ENCODE measurements around the gene SLCO3A1.

The SLCO3A1 gene

DNA sequence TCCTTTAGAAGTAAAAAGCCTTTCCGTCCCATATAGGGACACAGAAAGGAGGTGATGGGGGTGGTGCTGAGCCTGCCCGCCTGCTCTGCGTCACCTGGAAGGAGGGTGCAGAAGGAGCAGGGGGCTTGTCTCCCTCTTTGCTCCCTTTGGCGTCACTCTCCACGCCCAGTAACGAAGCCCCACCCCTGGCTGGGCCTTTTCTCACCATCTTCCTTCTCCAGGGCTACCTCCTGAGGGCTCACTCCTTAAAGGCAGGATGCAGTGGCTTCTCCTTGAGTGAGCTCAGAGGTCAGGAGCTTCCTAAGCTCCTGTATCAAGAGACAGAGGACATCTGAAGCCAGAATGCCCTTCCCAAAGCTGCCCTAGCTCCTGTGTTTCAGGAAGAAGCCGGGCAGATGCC, 31.5 kb downstream of the SLCO3A1 start:
- no peak for DNase-seq

DNA sequence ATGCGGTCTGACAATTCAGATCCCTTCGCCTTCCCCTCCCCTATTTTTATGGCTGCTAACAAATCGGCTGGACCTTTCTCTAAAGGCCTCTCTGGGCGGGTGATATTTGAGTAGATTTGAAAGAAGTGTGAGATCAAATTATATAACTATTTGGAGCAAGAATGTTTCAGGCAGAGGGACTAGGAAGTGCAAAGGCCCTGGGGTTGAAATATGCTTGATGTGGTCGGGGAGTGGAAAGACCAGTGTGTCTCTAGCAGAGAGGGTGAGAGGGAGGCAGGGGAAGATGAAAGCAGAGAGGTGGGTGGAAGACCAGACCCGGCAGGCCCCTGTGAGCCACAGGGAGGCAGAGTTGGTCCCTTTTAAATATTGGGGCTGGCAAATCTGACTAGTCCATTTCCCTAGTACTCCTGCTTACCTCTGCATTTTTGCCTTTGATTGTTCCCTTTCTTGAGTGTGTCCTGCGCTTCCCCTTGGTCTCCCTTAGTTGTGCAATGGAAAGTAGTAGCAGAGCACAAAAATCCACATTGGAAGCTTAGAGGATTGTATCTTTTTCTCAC, 32.3 kb downstream of the SLCO3A1 start:
- DNase-seq = no peak

DNA sequence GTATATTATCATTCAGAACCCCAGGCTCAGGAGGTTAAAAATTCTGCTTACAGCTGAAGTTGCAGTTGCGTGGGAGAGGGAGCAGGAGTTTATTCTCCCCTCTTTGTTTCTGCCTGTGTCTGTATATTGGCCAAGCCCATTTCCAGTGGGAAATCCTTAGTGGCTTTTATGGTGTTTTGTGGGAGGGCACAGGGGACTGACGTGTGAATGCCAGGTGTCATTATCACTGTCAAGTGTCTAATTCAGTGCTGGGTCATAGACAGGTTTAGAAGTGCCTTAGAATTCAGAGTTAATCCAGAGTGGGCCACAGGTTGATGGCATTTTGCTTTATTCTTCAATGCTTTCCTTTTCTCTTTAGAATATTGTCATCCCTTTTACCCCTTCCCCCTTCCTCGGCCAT, 33.4 kb downstream of the SLCO3A1 start:
- DNase-seq = no peak

DNA sequence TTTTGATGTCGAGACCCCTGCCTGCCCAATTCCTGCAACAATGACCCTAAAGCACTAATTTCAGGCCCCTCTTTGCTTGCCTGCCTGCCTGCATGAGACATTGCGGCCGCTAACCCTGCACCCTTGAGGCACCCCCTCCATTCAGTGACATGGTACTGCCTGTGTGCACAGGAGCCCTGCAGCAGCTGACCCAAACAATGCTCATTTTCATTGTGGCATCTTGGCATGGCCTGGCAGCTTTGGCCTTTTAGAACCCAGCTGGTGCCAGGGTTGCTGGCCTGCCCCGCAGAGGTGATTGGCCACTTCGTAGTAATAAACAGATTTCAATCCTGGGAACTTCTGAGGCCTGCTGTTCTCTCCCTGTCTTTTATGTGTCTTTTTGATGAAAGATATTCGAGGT, 33.8 kb downstream of the SLCO3A1 start:
- no peak for DNase-seq

DNA sequence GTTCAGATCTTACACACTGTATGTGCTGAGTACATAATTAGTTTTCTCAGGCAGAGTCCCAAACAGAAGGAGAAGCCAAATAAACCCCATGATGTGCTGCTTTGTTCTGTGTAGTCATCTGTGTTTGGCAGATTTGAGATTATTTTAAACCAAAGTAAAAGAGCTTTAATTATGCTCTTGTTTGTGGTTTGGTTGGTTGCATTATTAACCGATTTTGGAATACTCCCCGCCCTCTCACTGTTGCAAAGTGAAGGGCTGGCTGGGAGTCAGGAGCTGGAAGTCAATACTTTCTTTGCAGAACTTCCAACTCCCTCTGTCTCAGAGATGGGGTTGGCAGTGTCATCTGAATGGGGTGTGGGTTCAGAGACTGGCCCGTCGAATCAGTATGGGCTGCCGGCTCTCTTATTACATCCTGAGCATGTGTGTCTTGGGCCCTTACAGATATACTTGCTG, 34.4 kb downstream of the SLCO3A1 start:
- no peak for DNase-seq

DNA sequence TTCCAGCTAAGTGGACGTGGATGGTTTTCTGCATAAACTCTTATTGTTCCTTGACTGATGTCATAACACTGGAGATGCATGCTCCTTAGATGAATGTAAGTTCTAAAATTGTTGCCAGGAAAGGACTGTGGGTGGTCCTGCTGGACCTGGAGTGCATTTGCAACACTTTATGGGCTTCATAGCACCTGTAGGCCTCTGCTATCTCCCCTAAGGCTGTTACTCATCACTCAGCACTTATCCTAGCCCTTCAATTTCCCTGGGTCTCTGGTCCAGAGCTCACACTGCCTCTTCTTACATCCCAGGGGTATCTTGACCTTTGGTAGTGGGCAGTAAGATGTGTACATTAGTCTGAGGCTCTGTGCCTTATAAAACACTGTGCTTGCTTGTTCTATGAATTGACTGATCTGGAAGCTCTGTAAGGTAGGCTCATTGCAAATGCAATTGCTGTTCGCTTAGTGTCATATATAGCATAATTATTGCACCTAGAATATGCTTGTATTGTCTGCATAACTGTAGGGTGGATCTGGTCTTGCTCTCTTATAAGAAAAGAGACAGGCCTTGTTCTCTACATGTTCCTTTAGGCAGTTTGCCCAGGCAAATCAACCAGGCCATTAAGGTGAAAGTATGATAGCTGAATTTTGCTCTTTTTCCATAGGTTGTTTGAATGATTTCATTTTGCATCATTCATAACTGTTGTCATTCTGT, 35.8 kb downstream of the SLCO3A1 start:
- no peak for DNase-seq

DNA sequence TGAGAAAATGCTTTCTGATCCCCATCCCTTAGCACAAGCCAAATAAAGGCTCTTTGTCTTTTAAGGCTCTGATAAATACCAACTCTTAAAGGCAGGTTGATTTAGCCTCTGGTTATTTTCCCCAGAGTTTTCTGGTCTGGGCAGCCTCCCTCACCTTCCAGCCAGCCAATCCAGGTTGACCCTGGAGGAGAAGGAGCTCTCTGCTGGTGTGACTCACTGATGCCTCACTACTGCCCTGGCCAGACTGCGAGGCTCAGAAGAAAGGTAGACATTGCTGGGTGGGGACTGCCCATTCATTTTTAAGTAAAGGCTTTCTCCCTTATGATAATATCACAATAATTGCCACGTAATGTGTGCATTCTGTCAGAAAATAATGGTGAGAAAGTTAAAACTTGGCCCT, 37.1 kb downstream of the SLCO3A1 start:
- DNase-seq = no peak

DNA sequence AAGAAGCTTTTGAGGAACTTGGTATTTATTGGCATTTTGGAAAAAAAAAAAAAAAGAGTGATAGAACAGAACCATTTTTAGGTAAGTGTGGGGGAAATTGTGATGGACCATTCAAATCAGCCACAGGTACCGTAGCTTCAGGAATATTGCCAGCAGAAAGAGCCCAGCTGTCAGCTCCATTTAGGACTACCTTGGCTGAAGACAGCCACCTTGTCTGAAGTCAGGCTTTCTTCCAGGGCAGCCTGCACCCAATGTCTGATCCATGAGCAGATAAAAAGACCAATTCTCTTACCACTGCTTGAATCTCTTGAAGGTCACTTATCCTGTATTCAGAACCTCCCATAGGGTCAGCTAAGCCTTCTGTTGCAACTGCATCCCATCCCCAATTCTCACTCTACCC, 37.6 kb downstream of the SLCO3A1 start:
- no peak for DNase-seq

DNA sequence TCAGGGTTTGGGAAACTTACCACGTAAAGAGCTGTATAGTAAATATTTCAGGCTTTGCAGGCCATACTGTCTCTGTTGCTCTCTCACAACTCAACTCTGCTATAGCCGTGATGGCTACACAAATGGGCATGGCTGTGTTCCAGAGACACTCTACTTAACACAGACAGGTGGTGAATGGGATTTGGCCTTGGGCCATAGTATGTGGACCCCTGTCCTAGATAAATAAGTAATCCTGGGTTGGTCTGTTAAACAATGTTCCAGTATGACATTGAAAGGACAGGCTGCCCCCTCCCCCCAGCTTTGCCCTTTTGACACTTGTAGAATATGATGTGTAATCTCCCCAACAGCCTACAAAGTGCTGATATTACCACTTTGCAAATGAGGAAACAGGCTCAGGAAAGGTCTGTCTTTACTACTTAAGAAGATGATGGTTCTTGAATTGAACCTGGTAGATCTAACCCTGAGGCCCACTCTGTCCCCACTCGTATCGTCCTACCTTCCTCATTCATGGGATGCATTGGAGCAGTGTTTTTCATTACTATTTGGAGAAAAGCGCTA, 38.4 kb downstream of the SLCO3A1 start:
- DNase-seq = no peak

DNA sequence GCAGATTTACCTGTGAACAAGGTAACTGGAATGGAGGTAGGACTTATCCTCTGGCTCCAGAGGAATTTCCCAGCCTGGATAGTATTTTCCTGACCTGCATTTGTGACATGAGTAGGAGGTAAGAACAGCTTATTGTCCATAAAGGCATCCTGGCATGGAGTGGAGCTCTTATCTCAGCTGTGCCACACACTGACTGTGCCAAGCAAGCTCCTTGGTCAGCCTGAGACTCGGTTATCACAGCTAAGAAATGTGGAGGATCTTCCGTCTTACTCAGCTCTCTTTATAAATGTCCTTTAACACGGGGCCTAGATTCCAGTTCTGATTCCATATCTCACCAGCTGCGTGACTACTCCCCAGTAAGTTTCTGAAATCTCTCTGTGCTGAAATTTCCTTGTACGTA, 38.9 kb downstream of the SLCO3A1 start:
- no peak for DNase-seq

DNA sequence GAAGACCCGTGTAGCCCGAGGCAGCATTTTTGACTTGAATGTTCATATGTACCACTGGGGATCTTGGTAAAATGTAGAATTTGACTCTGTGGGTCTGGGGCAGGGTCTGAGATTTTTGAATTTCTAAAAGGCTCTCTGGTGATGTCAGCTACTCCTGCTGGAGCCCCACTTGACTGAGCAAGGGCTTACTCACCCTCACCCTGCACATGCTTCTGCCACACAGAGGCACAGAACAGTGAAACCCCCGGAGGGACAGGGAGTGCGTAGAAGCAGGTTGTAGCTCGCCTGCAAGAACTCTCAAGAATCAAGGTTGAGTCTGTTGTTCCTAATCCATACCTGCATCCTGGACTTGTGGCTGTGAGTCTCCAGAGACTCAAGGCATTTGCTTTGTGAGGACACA, 41.1 kb downstream of the SLCO3A1 start:
- no peak for DNase-seq

DNA sequence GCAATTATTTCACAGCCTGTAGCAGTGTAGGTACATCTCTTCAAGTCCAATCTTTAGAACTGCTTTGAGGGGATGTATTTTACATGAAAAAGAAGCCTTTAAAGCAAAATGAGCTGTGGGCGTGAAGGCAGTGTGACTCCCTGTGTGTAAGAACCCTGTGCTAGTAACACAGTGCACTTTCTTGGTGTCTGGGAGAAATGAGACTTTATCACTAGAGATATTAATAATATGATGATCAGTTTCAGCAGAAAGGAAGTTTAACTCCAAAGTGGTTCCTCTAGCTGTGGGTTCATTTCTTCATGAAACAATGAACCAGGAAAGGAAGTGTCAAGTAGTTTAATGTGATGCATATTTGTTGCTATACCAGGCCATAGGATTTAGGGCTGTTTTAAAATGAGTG, 41.5 kb downstream of the SLCO3A1 start:
- no peak for DNase-seq

DNA sequence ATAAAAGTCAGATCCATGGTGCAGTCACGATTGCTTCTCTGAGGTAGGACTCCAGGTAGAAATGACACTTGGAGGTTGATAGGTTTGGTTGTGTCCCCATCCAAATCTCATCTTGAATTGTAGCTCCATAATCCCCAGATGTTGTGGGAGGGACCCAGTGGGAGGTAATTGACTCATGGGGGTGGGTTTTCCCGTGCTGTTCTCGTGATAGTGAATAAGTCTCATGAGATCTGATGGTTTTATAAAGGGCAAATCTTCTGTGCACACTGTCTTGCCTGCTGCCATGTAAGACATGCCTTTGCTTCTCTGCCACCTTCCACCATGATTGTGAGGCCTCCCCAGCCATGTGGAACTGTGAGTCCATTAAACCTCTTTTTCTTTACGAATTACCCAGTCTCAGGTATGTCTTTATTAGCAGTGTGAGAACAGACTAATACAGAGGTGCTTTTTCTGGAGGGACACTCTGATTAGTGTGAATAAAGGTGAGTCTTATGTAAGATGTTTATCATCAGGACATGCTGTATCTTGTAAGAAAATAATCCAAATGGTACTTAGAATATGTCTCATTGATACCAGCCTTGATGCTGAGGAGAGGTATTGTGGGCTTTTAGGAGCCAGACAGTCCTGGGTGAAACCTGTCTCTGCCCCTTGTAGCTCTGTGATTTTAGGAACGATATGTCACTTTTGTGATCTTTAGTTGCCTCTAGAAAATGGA, 43.0 kb downstream of the SLCO3A1 start:
- no peak for DNase-seq

DNA sequence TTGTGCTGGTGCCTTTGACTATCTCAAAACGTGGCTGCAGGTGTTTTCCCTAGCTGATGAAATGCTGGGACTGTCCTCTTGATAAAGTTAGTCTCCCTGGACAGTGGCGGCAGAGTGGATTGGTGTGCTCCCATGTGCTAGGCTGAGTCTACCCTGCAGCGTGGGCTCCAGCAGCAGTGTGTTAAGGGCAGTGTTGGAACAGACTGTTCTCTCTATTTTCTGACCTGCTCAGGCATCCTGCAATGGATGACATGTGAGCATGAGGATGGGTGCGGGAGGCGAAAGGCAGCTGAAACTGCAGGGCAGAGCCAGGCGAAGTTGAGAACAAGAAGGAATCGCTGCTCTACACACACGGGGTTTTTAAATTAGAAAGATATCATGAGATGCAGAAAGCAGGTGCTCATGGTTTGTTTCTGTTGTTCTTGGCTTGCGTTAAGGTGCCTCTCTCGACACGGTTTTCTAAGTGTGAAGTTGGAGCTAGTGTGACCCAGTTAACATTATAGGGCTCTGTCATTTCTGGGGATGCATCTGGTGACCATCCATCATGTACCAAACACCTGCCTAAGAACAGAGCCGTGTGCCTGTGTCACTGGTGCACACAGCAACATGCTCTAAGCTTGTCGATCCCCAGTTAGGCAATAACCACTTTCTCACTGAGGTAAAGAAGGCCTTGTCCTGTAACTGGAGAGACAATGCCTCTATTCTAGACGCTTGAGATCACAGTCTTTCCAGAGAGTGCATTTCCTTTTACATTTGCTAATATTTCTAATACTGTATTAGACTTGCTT, 44.3 kb downstream of the SLCO3A1 start:
- DNase-seq = no peak

DNA sequence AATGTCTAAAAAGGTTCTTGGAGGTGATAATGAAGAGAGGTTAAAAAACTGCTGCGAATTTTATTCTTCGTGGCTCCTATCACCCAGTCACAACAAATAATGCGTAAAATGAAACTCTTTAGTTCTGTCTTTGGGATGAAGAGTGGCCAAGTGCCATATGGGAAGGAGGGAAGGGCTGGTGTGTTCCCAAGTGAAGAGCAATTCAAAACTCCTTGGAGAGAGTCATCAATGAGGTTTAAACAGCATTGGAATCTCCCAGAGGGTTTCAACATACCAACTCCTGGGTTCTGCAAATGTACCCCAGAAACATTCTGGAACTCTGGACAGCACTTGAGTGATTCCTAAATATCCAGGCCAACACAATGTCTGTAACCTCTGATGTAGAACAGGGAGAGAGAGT, 45.3 kb downstream of the SLCO3A1 start:
- no peak for DNase-seq

DNA sequence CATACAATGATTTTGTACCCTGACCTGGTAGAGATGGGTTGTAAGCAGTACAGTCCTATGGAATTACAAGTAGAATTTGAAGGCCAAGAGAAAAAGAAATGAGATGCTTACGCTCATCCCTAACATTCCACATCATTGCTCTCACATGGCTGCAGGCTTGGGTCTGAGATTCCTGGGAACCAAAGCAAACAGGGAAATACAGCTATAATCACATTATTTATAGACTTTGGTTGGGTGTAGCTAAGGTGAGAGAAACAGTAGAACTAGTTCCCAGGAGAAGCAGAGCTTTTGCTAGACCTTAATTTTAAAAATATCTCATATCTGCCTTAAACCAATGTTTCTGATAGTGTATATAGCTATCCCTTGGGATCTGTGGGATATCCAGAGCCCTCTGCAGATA, 51.4 kb downstream of the SLCO3A1 start:
- DNase-seq = no peak

DNA sequence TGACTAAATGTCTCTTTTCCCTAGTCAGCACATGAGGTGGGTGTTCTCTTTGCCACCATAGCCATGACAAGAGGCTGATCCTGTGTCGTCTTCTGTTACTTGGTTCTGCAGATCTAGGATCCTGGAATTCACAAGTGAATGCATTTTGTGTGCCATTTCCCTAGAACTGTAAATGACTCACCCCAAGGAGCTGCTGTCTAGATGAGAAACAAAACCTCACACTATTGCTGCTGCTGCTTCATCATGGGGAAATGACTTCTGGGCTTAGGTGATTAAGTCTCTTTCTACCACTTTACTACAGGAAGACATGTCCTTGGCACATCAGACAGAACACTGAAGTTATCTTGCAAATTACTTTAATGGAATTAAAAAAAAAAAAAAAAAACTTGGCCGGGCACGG, 54.9 kb downstream of the SLCO3A1 start:
- DNase-seq = no peak

DNA sequence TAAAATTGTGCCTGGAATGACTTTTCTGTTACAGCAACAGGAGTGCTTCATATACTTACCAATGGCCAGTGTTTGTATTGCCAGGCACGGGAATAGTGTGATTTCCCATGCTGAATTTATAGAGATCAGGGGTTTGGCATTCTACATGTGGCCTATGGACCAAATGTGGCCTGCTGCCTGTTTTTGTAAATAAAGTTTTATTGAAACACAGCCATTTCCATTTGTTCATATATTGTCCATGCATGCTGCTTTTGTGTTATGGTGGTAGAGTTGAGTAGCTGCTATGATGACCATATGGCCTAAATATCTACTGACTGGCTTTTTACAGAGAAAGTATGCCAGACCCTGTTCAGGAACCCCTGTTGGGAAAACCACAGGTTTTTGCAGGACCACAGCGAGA, 55.6 kb downstream of the SLCO3A1 start:
- DNase-seq = no peak

DNA sequence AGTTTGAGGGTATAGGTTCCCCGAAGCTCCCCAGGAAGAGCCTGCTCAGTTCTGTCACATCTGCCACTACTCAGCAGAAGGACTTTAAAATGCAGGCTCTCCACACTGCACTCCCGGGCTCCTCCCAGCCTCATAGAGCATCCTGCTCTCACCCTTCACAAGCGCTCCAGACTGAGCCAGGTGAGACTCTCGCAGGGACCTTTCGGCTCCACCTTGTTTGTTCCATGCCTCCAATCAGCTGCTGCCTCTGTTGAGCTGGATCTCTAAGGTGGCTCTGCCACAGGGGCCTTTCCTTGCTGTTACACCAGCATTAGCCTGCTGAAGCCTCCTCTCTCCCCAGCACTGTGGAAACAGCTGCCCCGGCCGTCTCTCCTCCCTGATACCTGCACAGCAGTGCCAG, 56.1 kb downstream of the SLCO3A1 start:
- DNase-seq = no peak

DNA sequence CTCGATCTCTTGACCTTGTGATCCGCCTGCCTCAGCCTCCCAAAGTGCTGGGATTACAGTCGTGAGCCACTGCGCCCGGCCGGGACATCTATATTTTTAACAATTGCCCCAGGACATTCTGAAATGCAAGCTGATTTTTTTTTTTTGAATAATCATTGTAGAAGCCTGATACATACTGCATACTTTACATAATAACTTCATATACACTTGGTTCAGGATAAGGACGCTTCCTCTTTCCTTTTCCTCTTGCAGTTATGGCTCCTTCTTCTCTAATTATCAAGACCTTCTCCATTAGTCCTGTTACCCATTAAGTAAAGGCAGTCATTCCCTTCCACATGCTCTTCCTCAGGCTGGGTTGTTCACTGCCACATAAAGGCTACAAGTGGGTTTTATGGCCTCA, 58.3 kb downstream of the SLCO3A1 start:
- no peak for DNase-seq

DNA sequence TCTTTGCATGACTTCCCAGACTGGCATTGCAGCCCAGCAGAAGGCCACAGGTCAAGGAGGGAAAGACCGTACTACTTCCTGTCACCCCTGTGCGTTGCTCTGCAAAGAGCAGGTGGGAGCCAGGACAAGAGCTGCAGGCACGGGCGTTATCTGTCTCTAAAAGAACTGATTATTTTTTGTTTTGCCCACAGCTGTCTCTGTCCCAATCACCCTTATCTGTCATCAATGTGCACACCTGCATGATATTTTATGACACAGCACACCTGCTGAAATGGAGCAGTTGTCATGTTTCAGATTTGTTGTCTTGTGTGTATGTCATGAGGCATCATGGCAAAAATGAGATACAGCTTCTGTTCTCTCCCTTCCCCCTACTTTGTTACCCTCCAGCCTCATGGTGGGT, 58.8 kb downstream of the SLCO3A1 start:
- DNase-seq = no peak

DNA sequence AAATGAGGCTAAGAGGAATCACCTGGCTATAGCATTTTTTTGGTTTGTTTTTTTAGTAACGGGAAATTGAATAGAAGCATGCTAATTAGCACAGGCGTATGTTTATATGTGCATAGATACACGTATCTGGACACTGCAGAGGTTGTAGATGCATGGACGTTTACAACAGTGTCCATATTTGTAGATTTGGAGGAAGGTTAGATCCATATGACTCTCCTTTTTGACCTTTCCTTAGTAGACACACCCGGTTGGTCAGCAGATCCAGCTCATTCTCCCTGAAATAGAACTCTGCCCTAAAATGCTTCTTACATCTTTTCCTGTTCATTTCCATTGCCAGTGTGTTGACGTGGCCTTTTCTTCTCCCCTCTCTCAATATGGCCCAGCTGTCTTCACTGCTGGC, 60.1 kb downstream of the SLCO3A1 start:
- DNase-seq = no peak

DNA sequence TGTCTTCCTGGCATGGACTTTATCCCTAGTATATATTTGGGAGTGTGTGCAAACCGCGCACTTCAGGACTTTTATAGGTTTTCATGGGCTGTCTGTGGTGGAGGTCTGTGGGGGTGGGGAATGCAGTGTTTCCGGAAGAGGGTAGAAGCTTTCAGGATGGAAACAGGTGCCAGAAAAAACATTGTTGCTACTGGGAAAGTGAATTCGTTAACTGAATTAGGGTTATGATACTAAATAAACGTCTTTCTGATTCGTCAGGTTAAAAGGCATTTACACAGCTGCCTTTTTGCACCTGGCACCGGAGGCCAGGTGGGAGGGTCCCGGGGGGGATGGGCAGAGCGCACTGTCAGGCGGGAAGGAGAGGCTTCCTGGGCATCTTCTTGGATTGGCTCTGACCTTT, 62.1 kb downstream of the SLCO3A1 start:
- DNase-seq = no peak

All from eye (tissue), 1 donor.